ENCODE results near the gene TMEM163. TPM values are rescaled to one million over a fixed set of nuclear protein-coding genes. Genes with fewer than 3 reads are reported as not detected.

TMEM163 gene
- polyA plus RNA-seq, 1 experiment, result not detected

GRCh38 chr2:134416018-134416417, 302.8 kb downstream of the TMEM163 start:
- ChIA-PET POLR2A (no interaction called here), CTCF (no interaction called here)
- no peak for DNase-seq (ENCODE audit: low read depth)
- no peak overlapping the region for H3K4me3 ChIP-seq (ENCODE audit: low read depth, low read length)
- no peak for TF ChIP-seq CTCF (IDR thresholded peaks at IDR 0.05; ENCODE audit: insufficient read depth, low read depth, low read length)
- H3K27me3 ChIP-seq (ENCODE audit: control insufficient read depth, insufficient read depth, low read length), result no peaks in the 10 kb centered on the region
- no peaks in the 10 kb centered on the region for H3K36me3 ChIP-seq (ENCODE audit: control insufficient read depth, insufficient read depth, low read length)

GRCh38 chr2:134413912-134414311, 304.9 kb downstream of the TMEM163 start:
- Histone ChIP-seq H3K36me3 (ENCODE audit: control insufficient read depth, insufficient read depth, low read length) (no peaks in the 10 kb centered on the region), H3K4me3 (ENCODE audit: low read depth, low read length) (no peak overlapping the region), H3K27me3 (ENCODE audit: control insufficient read depth, insufficient read depth, low read length) (no peaks in the 10 kb centered on the region)
- no peak for DNase-seq (ENCODE audit: low read depth)
- no peak for TF ChIP-seq CTCF (IDR thresholded peaks at IDR 0.05; ENCODE audit: insufficient read depth, low read depth, low read length)
- ChIA-PET POLR2A (no interaction called here), CTCF (interaction anchor here (1.8 to 6.3 kb wide), 4 partner anchors 26 to 529 kb away, joined by 4 to 134 read pairs (median 33); no protein-coding TSS in a partner anchor)

DNA sequence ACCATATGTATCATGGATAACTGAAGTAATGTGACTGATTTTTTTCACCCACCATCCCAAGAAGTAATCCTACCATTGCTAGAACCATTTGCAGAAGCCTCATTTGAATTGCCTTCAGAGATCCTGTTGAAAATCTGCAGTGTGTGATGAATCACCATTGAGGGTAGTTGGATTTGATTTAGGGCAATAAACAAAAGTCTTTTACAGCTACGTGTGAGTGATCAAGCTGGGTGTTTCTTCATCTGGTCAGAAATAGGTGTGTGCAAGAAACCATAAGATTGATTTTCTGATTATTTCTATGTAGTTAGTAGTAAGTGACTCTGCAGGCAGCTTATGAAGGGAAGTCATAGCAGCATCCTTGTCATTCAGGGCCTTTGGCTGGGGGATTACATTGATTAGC, 305.4 kb downstream of the TMEM163 start:
- no peak for DNase-seq (ENCODE audit: low read depth)
- ChIA-PET CTCF (interaction anchor here (0.8 to 6.3 kb wide), 11 partner anchors 9 to 528 kb away, joined by 3 to 134 read pairs (median 18); no protein-coding TSS in a partner anchor), POLR2A (no interaction called here)
- no peak overlapping the region for H3K4me3 ChIP-seq (ENCODE audit: low read depth, low read length)
- H3K27me3 ChIP-seq (ENCODE audit: control insufficient read depth, insufficient read depth, low read length), result no peaks in the 10 kb centered on the region
- no peak for TF ChIP-seq CTCF (IDR thresholded peaks at IDR 0.05; ENCODE audit: insufficient read depth, low read depth, low read length)
- no peaks in the 10 kb centered on the region for H3K36me3 ChIP-seq (ENCODE audit: control insufficient read depth, insufficient read depth, low read length)

GRCh38 chr2:134412639-134412999, 306.2 kb downstream of the TMEM163 start:
- ChIA-PET CTCF (interaction anchor here (0.8 to 6.3 kb wide), 31 partner anchors 8 to 533 kb away, joined by 3 to 134 read pairs (median 5); no protein-coding TSS in a partner anchor), POLR2A (interaction anchor here (0.7 to 0.9 kb wide), 2 partner anchors 15 to 162 kb away, joined by 3 read pairs; no protein-coding TSS in a partner anchor)
- no peak overlapping the region for H3K4me3 ChIP-seq (ENCODE audit: low read depth, low read length)
- no peaks in the 10 kb centered on the region for H3K27me3 ChIP-seq (ENCODE audit: control insufficient read depth, insufficient read depth, low read length)
- DNase-seq (ENCODE audit: low read depth), result no peak
- H3K36me3 ChIP-seq (ENCODE audit: control insufficient read depth, insufficient read depth, low read length), result no peaks in the 10 kb centered on the region
- TF ChIP-seq CTCF (IDR thresholded peaks at IDR 0.05; ENCODE audit: insufficient read depth, low read depth, low read length), result no peak

GRCh38 chr2:134411828-134412638, 306.8 kb downstream of the TMEM163 start:
- Histone ChIP-seq H3K27me3 (ENCODE audit: control insufficient read depth, insufficient read depth, low read length) (no peaks in the 10 kb centered on the region), H3K36me3 (ENCODE audit: control insufficient read depth, insufficient read depth, low read length) (no peaks in the 10 kb centered on the region), H3K4me3 (ENCODE audit: low read depth, low read length) (no peak overlapping the region)
- DNase-seq (ENCODE audit: low read depth), result no peak
- ChIA-PET POLR2A (interaction anchor here (0.6 to 0.9 kb wide), 3 partner anchors 15 to 161 kb away, joined by 3 to 11 read pairs (median 3); no protein-coding TSS in a partner anchor), CTCF (interaction anchor here (0.6 to 6.3 kb wide), 37 partner anchors 9 to 1725 kb away, joined by 3 to 134 read pairs (median 5); no protein-coding TSS in a partner anchor)
- peak; percentile 88 for TF ChIP-seq CTCF (IDR thresholded peaks at IDR 0.05; ENCODE audit: insufficient read depth, low read depth, low read length)

Measured in BJ (cell line).